H1 (cell line): Measurements from ENCODE around the gene AOPEP. TPM values are rescaled to one million over a fixed set of nuclear protein-coding genes. Genes with fewer than 3 reads are reported as not detected.

Experiments
- CTCF ChIA-PET: fragments of 300-600 bp; sonication (Branson Sonifier 250); formaldehyde crosslinking; loops from one replicate; lab custom pipeline; 2021; ENCODE audit not compliant: partially characterized antibody; lab: Charles Lee
- POLR2A ChIA-PET: fragments of 300-600 bp; sonication (Branson Sonifier 250); formaldehyde crosslinking; loops from one replicate; lab custom pipeline; 2021; ENCODE audit warnings: inconsistent platforms; ENCODE audit not compliant: partially characterized antibody; lab: Charles Lee
- DNase-seq, 2 experiments: peaks; one replicate each; pipeline versions ENCODE4 v3.0.0 to v3.0.0-alpha.2; 2010 to 2022; ENCODE audit warnings: low spot score in 2 of 2, low read depth in 1 of 2, mixed read lengths in 1 of 2
- FAIRE-seq: peaks from 2 replicates; lab custom pipeline; 2011; peaks lifted over from hg19 to GRCh38; lab: Jason Lieb, UNC
- H2AFZ ChIP-seq: 2 replicates; pipeline ENCODE4 v1.8.1; 2012; ENCODE audit warnings: low read length, inconsistent platforms
- H2AK5ac ChIP-seq: 2 replicates; pipeline ENCODE4 v1.6.1; 2013; ENCODE audit warnings: low read depth, low read length
- H2BK120ac ChIP-seq: replicated peaks from 2 replicates; pipeline ENCODE3; 2013; ENCODE audit warnings: low read depth, low read length, inconsistent platforms
- H2BK12ac ChIP-seq: 2 replicates; pipeline ENCODE4 v1.6.1; 2013; ENCODE audit warnings: low read depth, low read length
- H2BK15ac ChIP-seq: 2 replicates; pipeline ENCODE4 v1.6.1; 2013; ENCODE audit warnings: low read length
- H2BK20ac ChIP-seq: 2 replicates; pipeline ENCODE4 v1.6.1; 2013; ENCODE audit warnings: low read length
- H2BK5ac ChIP-seq: 2 replicates; pipeline ENCODE4 v1.6.1; 2013; ENCODE audit warnings: low read depth, low read length
- H3K14ac ChIP-seq: 2 replicates; pipeline ENCODE4 v1.6.1; 2013; ENCODE audit warnings: inconsistent platforms; ENCODE audit not compliant: insufficient read length
- H3K18ac ChIP-seq: 2 replicates; pipeline ENCODE4 v1.6.1; 2013; ENCODE audit warnings: low read length; ENCODE audit errors: extremely low read depth
- H3K23ac ChIP-seq: 2 replicates; pipeline ENCODE4 v1.6.1; 2013; ENCODE audit warnings: inconsistent platforms; ENCODE audit not compliant: insufficient read length
- H3K23me2 ChIP-seq: 2 replicates; pipeline ENCODE4 v1.6.1; 2013; ENCODE audit warnings: low read depth, low read length
- H3K27ac ChIP-seq: 2 replicates; pipeline ENCODE4 v1.6.1; 2011; ENCODE audit warnings: low read depth, low read length, inconsistent platforms
- H3K27me3 ChIP-seq, 4 experiments: replicated peaks in 1 of 4; 1 replicate in 1 of 4; 2 replicates in 3 of 4; pipeline versions ENCODE4 v1.6.1 to v1.8.1; 2011 to 2013; ENCODE audit warnings: low read length in 3 of 4, mild to moderate bottlenecking in 3 of 4, inconsistent platforms in 2 of 4, mixed read lengths in 2 of 4, moderate library complexity in 1 of 4; ENCODE audit not compliant: control insufficient read depth in 3 of 4, insufficient read depth in 3 of 4; ENCODE audit errors: extremely low read depth in 1 of 4
- H3K36me3 ChIP-seq, 4 experiments: 2 replicates each; pipeline versions ENCODE4 v1.6.1 to v1.8.1; 2011 to 2013; ENCODE audit warnings: mild to moderate bottlenecking in 4 of 4, low read length in 3 of 4, moderate library complexity in 2 of 4, control low read depth in 1 of 4, inconsistent platforms in 1 of 4; ENCODE audit not compliant: insufficient read depth in 4 of 4, control insufficient read depth in 2 of 4
- H3K4ac ChIP-seq: replicated peaks from 2 replicates; pipeline ENCODE3; 2013; ENCODE audit warnings: low read length, low read depth, mixed read lengths, inconsistent platforms; ENCODE audit not compliant: insufficient read length
- H3K4me1 ChIP-seq, 4 experiments: replicated peaks in 1 of 4; 1 replicate in 1 of 4; 2 replicates in 3 of 4; pipeline versions ENCODE4 v1.6.1 to v1.8.1; 2011 to 2013; ENCODE audit warnings: low read length in 3 of 4, inconsistent platforms in 2 of 4, mixed read lengths in 1 of 4; ENCODE audit not compliant: insufficient read depth in 4 of 4, control insufficient read depth in 3 of 4
- H3K4me2 ChIP-seq, 2 experiments: 2 replicates each; pipeline versions ENCODE4 v1.6.1 to v1.8.1; 2011 to 2013; ENCODE audit warnings: low read depth in 2 of 2, low read length in 2 of 2, control low read depth in 1 of 2, inconsistent platforms in 1 of 2, mild to moderate bottlenecking in 1 of 2; ENCODE audit not compliant: insufficient read depth in 1 of 2
- H3K4me3 ChIP-seq, 4 experiments: fragments of 200-600, 300-600 bp in 1 of 4; sonication (generic), shearing (Covaris generic), sonication (Bioruptor Twin) in 1 of 4; 2 replicates each; pipeline versions ENCODE4 v1.5.1 to v1.8.1; 2011 to 2016; ENCODE audit warnings: low read length in 4 of 4, low read depth in 3 of 4, control low read depth in 2 of 4, inconsistent platforms in 2 of 4, mild to moderate bottlenecking in 2 of 4, mixed read lengths in 1 of 4, moderate library complexity in 1 of 4; ENCODE audit not compliant: insufficient read depth in 2 of 4; ENCODE audit errors: extremely low read depth in 1 of 4
- H3K56ac ChIP-seq: replicated peaks from 2 replicates; pipeline ENCODE3; 2013; ENCODE audit warnings: low read depth, mild to moderate bottlenecking, mixed read lengths, low read length, inconsistent platforms; ENCODE audit not compliant: insufficient read length
- H3K79me1 ChIP-seq: 2 replicates; pipeline ENCODE4 v1.6.1; 2013; ENCODE audit warnings: low read depth, low read length, control low read depth
- H3K79me2 ChIP-seq, 2 experiments: 2 replicates each; pipeline versions ENCODE4 v1.6.1 to v1.8.1; 2012 to 2013; ENCODE audit warnings: low read length in 2 of 2, mild to moderate bottlenecking in 2 of 2, inconsistent platforms in 1 of 2; ENCODE audit not compliant: insufficient read depth in 2 of 2, control insufficient read depth in 1 of 2
- H3K9ac ChIP-seq, 4 experiments: replicated peaks in 1 of 4; 1 replicate in 1 of 4; 2 replicates in 3 of 4; pipeline versions ENCODE4 v1.6.1 to v1.8.1; 2011 to 2013; ENCODE audit warnings: low read depth in 3 of 4, low read length in 3 of 4, control low read depth in 2 of 4, mild to moderate bottlenecking in 2 of 4, moderate library complexity in 2 of 4, inconsistent platforms in 1 of 4; ENCODE audit errors: extremely low read depth in 1 of 4
- H3K9me3 ChIP-seq, 2 experiments: 2 replicates each; pipeline versions ENCODE4 v1.6.1 to v1.8.1; 2012 to 2013; ENCODE audit warnings: mild to moderate bottlenecking in 2 of 2, moderate library complexity in 2 of 2, control low read depth in 1 of 2, inconsistent platforms in 1 of 2, low read depth in 1 of 2, low read length in 1 of 2, mixed read lengths in 1 of 2; ENCODE audit not compliant: insufficient read depth in 2 of 2
- H4K20me1 ChIP-seq, 2 experiments: replicated peaks in 1 of 2; 2 replicates each; pipeline versions ENCODE3 to v1.8.1; 2011 to 2013; ENCODE audit warnings: inconsistent platforms in 2 of 2, low read length in 2 of 2, mild to moderate bottlenecking in 1 of 2; ENCODE audit not compliant: insufficient read depth in 2 of 2, control insufficient read depth in 1 of 2
- H4K5ac ChIP-seq: 2 replicates; pipeline ENCODE4 v1.6.1; 2013; ENCODE audit warnings: low read length, low read depth, mixed read lengths, inconsistent platforms; ENCODE audit not compliant: insufficient read length
- H4K8ac ChIP-seq: 2 replicates; pipeline ENCODE4 v1.8.0; 2013; ENCODE audit warnings: mild to moderate bottlenecking, moderate library complexity, low read length, inconsistent platforms; ENCODE audit not compliant: insufficient read depth; ENCODE audit errors: extremely low read depth
- H4K91ac ChIP-seq: replicated peaks from 2 replicates; pipeline ENCODE3; 2013; ENCODE audit warnings: low read length, mixed read lengths, inconsistent platforms; ENCODE audit not compliant: insufficient read length
- BACH1 ChIP-seq: IDR thresholded peaks from 2 replicates; pipeline ENCODE4 v1.6.1; 2012; ENCODE audit warnings: low read length, improper control_type of control experiment
- MAFK ChIP-seq: IDR thresholded peaks from 2 replicates; pipeline ENCODE4 v1.6.1; 2012; ENCODE audit warnings: low read depth, mild to moderate bottlenecking, improper control_type of control experiment, low read length
- TAF7 ChIP-seq: optimal IDR thresholded peaks from 2 replicates; pipeline ENCODE3; 2011; ENCODE audit warnings: low read depth, mild to moderate bottlenecking, inconsistent platforms, low read length, moderate library complexity, borderline replicate concordance
- WGBS, 2 experiments: shearing (Covaris generic) in 1 of 2; methylation state at CpG; one replicate each; pipeline versions ENCODE4 v1.1.6 to v1.1.7; 2013 to 2015; ENCODE audit warnings: low lambda C conversion rate in 2 of 2, mixed read lengths in 2 of 2, inconsistent platforms in 1 of 2, low coverage in 1 of 2, missing lambda C conversion rate in 1 of 2; ENCODE audit not compliant: insufficient replicate concordance in 2 of 2, insufficient coverage in 1 of 2, insufficient read length in 1 of 2; ENCODE audit errors: extremely low coverage in 1 of 2, missing lambda C conversion rate in 1 of 2; 5-methylcytosine and 5-hydroxymethylcytosine counted together
- polyA plus RNA-seq, 7 experiments: library from polyadenylated mRNA; depleted of rRNA in 3 of 7; stranded (reverse) in 5 of 7; unstranded in 2 of 7; fragments of >200 nt in 5 of 7; fragments of 200-250 nt in 2 of 7; gene quantifications; 1 replicate in 5 of 7; 2 replicates in 1 of 7; 4 replicates in 1 of 7; pipeline versions ENCODE4 v1.2.1 to v1.2.3, GENCODE V29; 2011 to 2013; ENCODE audit warnings: missing spikeins in 2 of 7, mixed read lengths in 2 of 7
- total RNA-seq: library from RNA; stranded (reverse); fragmentation: NEBNext Ultra II Directional; extraction: Animal tissue kit (Norgen Biotek cat#: 25700); gene quantifications from 2 replicates; pipeline ENCODE4 v1.2.1, GENCODE V29; 2021

The AOPEP gene
- total and polyA plus RNA-seq, 2 of the 8 experiments (the other 6 are each of a cell fraction or from before 2014, with no cell fraction given) = 6.1 to 14.3 TPM

DNA sequence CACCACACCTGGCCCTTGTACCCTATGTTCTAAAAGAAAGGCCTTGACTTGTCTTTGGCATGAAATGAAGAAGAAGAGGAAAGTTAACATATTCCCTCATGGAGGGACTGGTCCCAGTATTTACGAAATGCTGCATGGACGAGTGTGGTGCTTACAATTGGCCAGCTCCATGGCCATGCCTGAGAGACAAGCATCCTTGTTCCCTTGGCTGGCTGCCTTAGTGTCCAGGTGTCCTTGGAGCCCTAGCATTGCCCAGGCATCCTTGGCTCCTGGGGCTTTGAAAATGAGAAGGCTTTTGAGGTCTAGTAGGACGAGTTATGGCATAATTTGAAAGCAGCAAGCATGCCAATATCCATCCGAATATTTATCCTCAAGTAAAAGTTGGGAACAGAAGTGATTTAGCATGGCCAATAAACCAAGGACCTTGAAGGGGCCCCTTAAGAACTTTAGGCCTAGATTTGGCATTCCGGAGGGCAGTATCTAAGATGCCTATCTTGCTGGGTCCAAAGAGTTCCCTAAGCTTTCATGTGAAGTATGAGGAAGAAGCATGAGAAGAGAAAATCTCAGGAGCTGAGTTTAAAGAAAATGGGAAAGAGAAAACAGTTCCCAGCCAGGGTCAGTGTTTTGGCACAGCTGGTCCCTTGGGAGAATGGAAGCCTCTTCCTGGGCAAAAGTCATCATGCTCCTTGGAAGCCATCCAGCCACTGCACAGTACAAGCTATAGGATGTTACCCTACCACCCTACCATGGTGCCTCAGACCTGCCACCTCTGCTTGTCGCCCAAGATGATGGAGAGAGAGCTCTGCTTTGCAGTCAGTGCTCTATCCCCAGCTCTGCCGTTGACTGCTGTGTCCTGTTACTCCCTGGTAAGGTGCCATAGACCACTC, 91.0 kb downstream of the AOPEP start:
- no peaks in the 10 kb centered on the region; a peak in 1 of 7 replicates for H3K27me3 ChIP-seq
- 0 out of 7 replicates have a peak overlapping the region, but pooled peaks of 1 of the 4 experiments have one; percentile 8 for H3K9ac ChIP-seq
- ChIA-PET CTCF (interaction anchor here (0.7 to 1.1 kb wide), 2 partner anchors 24 to 264 kb away, joined by 3 read pairs; no protein-coding TSS in a partner anchor), POLR2A (no interaction called here)
- no peak overlapping the region for H2BK12ac ChIP-seq
- H2BK5ac ChIP-seq = no peak overlapping the region
- H4K20me1 ChIP-seq = peaks cover 0 to 2% of the 10 kb centered on the region in 2 experiments
- H3K36me3 ChIP-seq = no peaks in the 10 kb centered on the region; a peak in 2 of 8 replicates
- no peak overlapping the region for H3K4me2 ChIP-seq
- H3K56ac ChIP-seq = no peak overlapping the region
- H3K79me2 ChIP-seq = peaks cover 0 to 2% of the 10 kb centered on the region in 2 experiments; a peak in 1 of 4 replicates
- FAIRE-seq (no peak), DNase-seq (no peak)
- H2BK15ac ChIP-seq = no peak overlapping the region
- no peak overlapping the region for H2BK20ac ChIP-seq
- H3K9me3 ChIP-seq = no peaks in the 10 kb centered on the region
- H3K4me3 ChIP-seq = no peak overlapping the region
- H3K4ac ChIP-seq = no peak overlapping the region
- no peak overlapping the region for H3K18ac ChIP-seq
- H4K91ac ChIP-seq = no peak overlapping the region
- 87% methylated on average over 6 of the region's 7 CpGs; no CpG with 5 or more reads in 1 of the 2 experiments for WGBS, 2 experiments
- no peak overlapping the region for H2AK5ac ChIP-seq
- H3K23ac ChIP-seq = no peak overlapping the region
- no peak overlapping the region for H3K14ac ChIP-seq
- H4K5ac ChIP-seq = no peak overlapping the region
- H2AFZ ChIP-seq = no peak overlapping the region
- H3K4me1 ChIP-seq = no peaks in the 10 kb centered on the region; a peak in 3 of 7 replicates
- no peak overlapping the region for H2BK120ac ChIP-seq
- no peaks in the 10 kb centered on the region for H3K23me2 ChIP-seq
- no peaks in the 10 kb centered on the region for H3K79me1 ChIP-seq
- no peak overlapping the region for H4K8ac ChIP-seq
- no peak overlapping the region for H3K27ac ChIP-seq
- TF ChIP-seq TAF7 = no peak
- TF ChIP-seq BACH1 = no peak
- no peak for TF ChIP-seq MAFK
